A673 (cell line): ENCODE results near the gene SPON1. TPM values are rescaled to one million over a fixed set of nuclear protein-coding genes. Genes with fewer than 3 reads are reported as not detected.
"Not testable (repeated sequence)": the region's sequence is repeated elsewhere in the genome, so short reads cannot be mapped to it uniquely, and the experiment has no call there.

Source experiments
- BruUV-seq: library from RNA; stranded (reverse); fragments of 400-500 nt; replicated peaks from 2 replicates; lab custom pipeline; 2021; lab: Mats Ljungman, UMichigan
- CTCF ChIA-PET: fragments of 300-600 bp; sonication (Branson Sonifier 250); formaldehyde crosslinking; loops from one replicate; lab custom pipeline; 2022; ENCODE audit warnings: antibody characterized with exemption; lab: Charles Lee
- POLR2A ChIA-PET: fragments of 300-600 bp; sonication (Branson Sonifier 250); formaldehyde crosslinking; loops from one replicate; lab custom pipeline; 2022; ENCODE audit warnings: antibody characterized with exemption; ENCODE audit not compliant: low non-redundant PET; lab: Charles Lee
- DNase-seq: peaks from one replicate; pipeline ENCODE4 v3.0.0-alpha.2; 2015; ENCODE audit warnings: low spot score
- H3K27ac ChIP-seq: fragments of 200-600 bp; sonication (generic); 2 replicates; pipeline ENCODE4 v1.5.1; 2016; ENCODE audit warnings: mixed run types, low read depth, mild to moderate bottlenecking, mixed read lengths, antibody characterized with exemption, low read length; ENCODE audit not compliant: poor library complexity, severe bottlenecking
- H3K27me3 ChIP-seq: fragments of 200-600 bp; sonication (generic); replicated peaks from 2 replicates; pipeline ENCODE4 v1.6.1; 2017; ENCODE audit warnings: mixed run types, low read depth, mild to moderate bottlenecking, mixed read lengths, antibody characterized with exemption, low read length; ENCODE audit not compliant: insufficient read depth, poor library complexity
- H3K36me3 ChIP-seq: fragments of 200-600 bp; sonication (generic); 2 replicates; pipeline ENCODE4 v1.6.1; 2016; ENCODE audit warnings: mixed run types, mild to moderate bottlenecking, mixed read lengths, antibody characterized with exemption, low read length; ENCODE audit not compliant: insufficient read depth, poor library complexity, severe bottlenecking
- H3K4me1 ChIP-seq: fragments of 200-600 bp; sonication (generic); 2 replicates; pipeline ENCODE4 v1.6.1; 2017; ENCODE audit warnings: mixed run types, mild to moderate bottlenecking, mixed read lengths, antibody characterized with exemption, low read length; ENCODE audit not compliant: insufficient read depth, poor library complexity, severe bottlenecking
- H3K4me3 ChIP-seq: fragments of 200-600 bp; sonication (generic); 2 replicates; pipeline ENCODE4 v1.5.1; 2016; ENCODE audit warnings: low read depth, mixed run types, mild to moderate bottlenecking, mixed read lengths, low read length; ENCODE audit not compliant: poor library complexity, severe bottlenecking
- H3K9me3 ChIP-seq: fragments of 200-600 bp; sonication (generic); 2 replicates; pipeline ENCODE4 v1.6.1; 2016; ENCODE audit warnings: mixed run types, low read depth, mild to moderate bottlenecking, mixed read lengths, antibody characterized with exemption, low read length; ENCODE audit not compliant: poor library complexity, severe bottlenecking
- EZH2 ChIP-seq: fragments of 200-600 bp; sonication (generic); IDR thresholded peaks from 2 replicates; pipeline ENCODE4 v1.6.1; 2017; ENCODE audit warnings: borderline replicate concordance, low read depth, mild to moderate bottlenecking, mixed read lengths, antibody characterized with exemption, low read length; ENCODE audit not compliant: poor library complexity, severe bottlenecking
- intact Hi-C: fragments of 100-400 bp; cut with micrococcal nuclease; formaldehyde crosslinking; loops from one replicate; pipeline ENCODE4 v1.10.0; 2022; ENCODE audit not compliant: unreplicated experiment
- total RNA-seq: library from RNA; stranded (reverse); gene quantifications from 2 replicates; pipeline ENCODE4 v1.2.3, GENCODE V29; 2021
- TF ChIP-seq, protein P1 (sequence below): fragments of 300-800, 200-600 bp; sonication (generic); conservative IDR thresholded peaks from 2 replicates; pipeline ENCODE4 v1.5.1; 2017; ENCODE audit warnings: low read depth, mild to moderate bottlenecking, antibody characterized with exemption, low read length, moderate library complexity, mixed read lengths

The SPON1 gene
- total RNA-seq, 1 experiment from 2014 or later: not detected

DNA sequence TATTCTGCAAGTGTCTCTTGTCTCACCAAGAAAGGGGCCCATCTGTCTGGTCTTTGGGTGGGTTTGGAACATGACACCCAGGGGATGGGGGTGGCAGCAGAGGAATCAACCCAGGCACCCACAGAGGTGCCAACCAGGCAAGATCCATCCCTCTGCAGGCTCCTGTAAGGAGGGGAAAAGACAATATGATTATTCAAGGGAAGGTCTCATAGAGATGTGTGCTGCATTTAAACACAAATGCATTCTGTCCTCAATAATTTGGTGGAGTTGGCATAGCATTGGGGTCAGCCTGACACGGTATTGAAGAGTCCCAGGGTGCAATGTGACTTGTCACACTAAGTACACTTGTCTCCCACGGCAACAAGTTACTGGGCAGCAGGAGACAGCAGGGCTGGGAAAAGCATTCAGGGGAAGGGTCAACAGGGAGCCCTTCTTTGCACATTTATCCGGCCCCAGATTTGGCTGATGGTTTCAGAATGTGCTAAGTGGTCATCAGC, 33.1 kb upstream of the SPON1 start:
- no peak for DNase-seq
- Histone ChIP-seq H3K4me3 (no peak overlapping the region), H3K27me3 (peaks cover 4% of the 10 kb centered on the region), H3K4me1 (no peaks in the 10 kb centered on the region), H3K36me3 (no peaks in the 10 kb centered on the region), H3K9me3 (no peaks in the 10 kb centered on the region), H3K27ac (no peak overlapping the region)
- ChIA-PET CTCF (no interaction called here), POLR2A (no interaction called here)
- BruUV-seq: no TSS peak
- TF ChIP-seq, protein P1, sequence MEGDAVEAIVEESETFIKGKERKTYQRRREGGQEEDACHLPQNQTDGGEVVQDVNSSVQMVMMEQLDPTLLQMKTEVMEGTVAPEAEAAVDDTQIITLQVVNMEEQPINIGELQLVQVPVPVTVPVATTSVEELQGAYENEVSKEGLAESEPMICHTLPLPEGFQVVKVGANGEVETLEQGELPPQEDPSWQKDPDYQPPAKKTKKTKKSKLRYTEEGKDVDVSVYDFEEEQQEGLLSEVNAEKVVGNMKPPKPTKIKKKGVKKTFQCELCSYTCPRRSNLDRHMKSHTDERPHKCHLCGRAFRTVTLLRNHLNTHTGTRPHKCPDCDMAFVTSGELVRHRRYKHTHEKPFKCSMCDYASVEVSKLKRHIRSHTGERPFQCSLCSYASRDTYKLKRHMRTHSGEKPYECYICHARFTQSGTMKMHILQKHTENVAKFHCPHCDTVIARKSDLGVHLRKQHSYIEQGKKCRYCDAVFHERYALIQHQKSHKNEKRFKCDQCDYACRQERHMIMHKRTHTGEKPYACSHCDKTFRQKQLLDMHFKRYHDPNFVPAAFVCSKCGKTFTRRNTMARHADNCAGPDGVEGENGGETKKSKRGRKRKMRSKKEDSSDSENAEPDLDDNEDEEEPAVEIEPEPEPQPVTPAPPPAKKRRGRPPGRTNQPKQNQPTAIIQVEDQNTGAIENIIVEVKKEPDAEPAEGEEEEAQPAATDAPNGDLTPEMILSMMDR: no peak
- TF ChIP-seq EZH2: no peak
- intact Hi-C loops: no loop called here

- intact Hi-C loops: no loop called here
- POLR2A ChIA-PET: no interaction called here
- CTCF ChIA-PET: no interaction called here
- TF ChIP-seq EZH2: no peak
- TF ChIP-seq, protein P1: no peak
- Histone ChIP-seq H3K4me1 (no peaks in the 10 kb centered on the region), H3K27me3 (peaks cover 4% of the 10 kb centered on the region), H3K36me3 (no peaks in the 10 kb centered on the region), H3K27ac (no peak overlapping the region), H3K4me3 (no peak overlapping the region), H3K9me3 (no peaks in the 10 kb centered on the region)
- BruUV-seq: no TSS peak
- no peak for DNase-seq
Observed at GRCh38 chr11:13931356-13931755, 31.2 kb upstream of the SPON1 start.

DNA sequence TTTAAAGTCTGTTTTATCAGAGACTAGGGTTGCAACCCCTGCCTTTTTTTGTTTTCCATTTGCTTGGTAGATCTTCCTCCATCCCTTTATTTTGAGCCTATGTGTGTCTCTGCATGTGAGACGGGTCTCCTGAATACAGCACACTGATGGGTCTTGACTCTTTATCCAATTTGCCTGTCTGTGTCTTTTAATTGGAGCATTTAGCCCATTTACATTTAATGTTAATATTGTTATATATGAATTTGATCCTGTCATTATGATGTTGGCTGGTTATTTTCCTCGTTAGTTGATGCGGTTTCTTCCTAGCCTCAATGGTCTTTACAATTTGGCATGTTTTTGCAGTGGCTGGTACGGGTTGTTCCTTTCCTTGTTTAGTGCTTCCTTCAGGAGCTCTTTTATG, 25.4 kb upstream of the SPON1 start:
- H3K9me3 ChIP-seq, CTCF ChIA-PET, H3K36me3 ChIP-seq, DNase-seq, H3K4me3 ChIP-seq, H3K27me3 ChIP-seq, intact Hi-C loops, H3K27ac ChIP-seq, BruUV-seq, H3K4me1 ChIP-seq, POLR2A ChIA-PET: not testable (repeated sequence)

DNA sequence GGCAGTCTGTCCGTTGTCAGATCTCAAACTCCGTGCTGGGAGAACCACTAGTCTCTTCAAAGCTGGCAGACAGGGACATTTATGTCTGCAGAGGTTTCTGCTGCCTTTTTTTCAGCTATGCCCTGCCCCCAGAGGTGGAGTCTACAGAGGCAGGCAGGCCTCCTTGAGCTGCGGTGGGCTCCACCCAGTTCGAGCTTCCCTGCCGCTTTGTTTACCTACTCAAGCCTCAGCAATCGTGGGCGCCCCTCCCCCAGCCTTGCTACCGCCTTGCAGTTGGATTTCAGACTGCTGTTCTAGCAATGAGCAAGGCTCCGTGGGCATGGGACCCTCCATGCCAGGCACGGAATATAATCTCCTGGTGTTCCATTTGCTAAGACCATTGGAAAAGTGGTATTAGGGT, 23.7 kb upstream of the SPON1 start:
- H3K4me1 ChIP-seq, H3K36me3 ChIP-seq, H3K4me3 ChIP-seq, CTCF ChIA-PET, H3K27ac ChIP-seq, intact Hi-C loops, DNase-seq, POLR2A ChIA-PET, H3K27me3 ChIP-seq, H3K9me3 ChIP-seq, BruUV-seq: not testable (repeated sequence)
